Stimulated activated CD4-positive, alpha-beta T cell treated with anti-CD3 and anti-CD28 coated beads, Interleukin-1b, Interleukin-23, amount 100 ng/mL, for 48 hours (primary cell): Measurements from ENCODE around the gene CLDN34.

Experiments
- DNase-seq: peaks from one replicate; pipeline ENCODE4 v3.0.0-alpha.2; 2020

The CLDN34 gene

DNA sequence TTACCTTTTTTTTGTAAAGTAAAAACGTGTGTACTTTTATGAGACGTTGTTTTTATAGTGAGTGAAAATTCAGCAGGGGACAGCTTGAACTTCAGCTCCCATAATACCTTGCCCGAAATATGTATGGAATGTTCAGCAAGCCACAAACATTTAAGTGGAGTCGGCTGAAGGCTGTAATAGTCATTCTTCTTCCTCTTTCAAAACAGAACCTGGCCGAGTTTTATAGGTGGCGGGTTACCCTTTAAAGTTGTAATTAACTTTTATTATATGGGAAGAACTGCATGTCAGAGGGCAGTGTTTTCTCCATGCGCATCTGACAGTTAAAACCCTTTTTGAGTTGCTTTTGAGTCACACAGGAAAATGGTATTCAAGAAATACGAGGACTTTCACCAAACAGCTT is 50.7 kb downstream of the CLDN34 start:
- no peak for DNase-seq
